K562 (cell line): ENCODE measurements around the gene LTBP4. TPM values are rescaled to one million over a fixed set of nuclear protein-coding genes. Genes with fewer than 3 reads are reported as not detected.

Experiments used
- ARID4B ChIP-seq: sonication (generic); formaldehyde crosslinking; IDR thresholded peaks from 2 replicates; pipeline ENCODE4 v1.8.0; 2022; ENCODE audit warnings: mild to moderate bottlenecking, missing genetic modification reagents
- CGGBP1 ChIP-seq: fragments of 250-450 bp; sonication (Bioruptor Pico); IDR thresholded peaks from 2 replicates; pipeline ENCODE4 v1.9.0; 2021; ENCODE audit warnings: mild to moderate bottlenecking
- DMBX1 ChIP-seq: fragments of 250-450 bp; sonication (Bioruptor Pico); IDR thresholded peaks from 2 replicates; pipeline ENCODE4 v1.8.0; 2022; ENCODE audit warnings: inconsistent platforms, mild to moderate bottlenecking, moderate library complexity, borderline replicate concordance
- E2F6 ChIP-seq, 2 experiments: IDR thresholded peaks; 2 replicates each; pipeline ENCODE4 v1.6.1; 2011; ENCODE audit warnings: borderline replicate concordance in 1 of 2, control low read depth in 1 of 2, low read depth in 1 of 2, low read length in 1 of 2, mild to moderate bottlenecking in 1 of 2, mixed read lengths in 1 of 2, moderate library complexity in 1 of 2; ENCODE audit not compliant: insufficient read depth in 1 of 2, insufficient read length in 1 of 2, poor library complexity in 1 of 2, severe bottlenecking in 1 of 2; ENCODE audit errors: extremely low read depth in 1 of 2
- ETV6 ChIP-seq, 3 experiments: fragments of 150-350 bp in 1 of 3; sonication (generic) in 1 of 3; formaldehyde crosslinking in 1 of 3; IDR thresholded peaks; 2 replicates each; pipeline versions ENCODE4 v1.6.1 to v1.8.0; 2014 to 2022; ENCODE audit warnings: borderline replicate concordance in 2 of 3, low read depth in 2 of 3, antibody characterized with exemption in 1 of 3, low read length in 1 of 3, mild to moderate bottlenecking in 1 of 3, missing genetic modification reagents in 1 of 3
- GMEB1 ChIP-seq: fragments of 250-450 bp; sonication (Bioruptor Pico); IDR thresholded peaks from 2 replicates; pipeline ENCODE4 v1.4.0; 2020; ENCODE audit warnings: mild to moderate bottlenecking
- HNRNPLL ChIP-seq: fragments of 200-400 bp; formaldehyde crosslinking; IDR thresholded peaks from 2 replicates; pipeline ENCODE4 v1.6.1; 2017; ENCODE audit warnings: low read length, low read depth, mild to moderate bottlenecking; ENCODE audit not compliant: poor library complexity, severe bottlenecking
- KAT8 ChIP-seq: fragments of 450-650 bp; IDR thresholded peaks from 2 replicates; pipeline ENCODE4 v1.6.1; 2016; ENCODE audit warnings: low read depth, mild to moderate bottlenecking
- MCM5 ChIP-seq: fragments of 450-650 bp; IDR thresholded peaks from 2 replicates; pipeline ENCODE4 v1.6.1; 2016; ENCODE audit warnings: low read depth
- RAD21 ChIP-seq, 2 experiments: fragments of 250-450 bp in 1 of 2; fragments of 450-650 bp in 1 of 2; sonication (Bioruptor Pico) in 1 of 2; formaldehyde crosslinking in 1 of 2; IDR thresholded peaks in 1 of 2; conservative IDR thresholded peaks in 1 of 2; 2 replicates each; pipeline versions ENCODE4 v1.4.0 to v1.8.0; 2020 to 2022; ENCODE audit warnings: mild to moderate bottlenecking in 2 of 2, moderate library complexity in 1 of 2
- RFX5 ChIP-seq: IDR thresholded peaks from 2 replicates; pipeline ENCODE4 v1.6.1; 2011; ENCODE audit warnings: low read depth, mild to moderate bottlenecking, improper control_type of control experiment, low read length
- RNF2 ChIP-seq: sonication (generic); IDR thresholded peaks from 2 replicates; pipeline ENCODE4 v1.6.1; 2016
- SNIP1 ChIP-seq: fragments of 450-650 bp; IDR thresholded peaks from 2 replicates; pipeline ENCODE4 v1.7.1; 2017; ENCODE audit warnings: low read depth, mild to moderate bottlenecking
- ZC3H8 ChIP-seq: fragments of 450-650 bp; IDR thresholded peaks from 2 replicates; pipeline ENCODE4 v1.6.1; 2017
- ZNF212 ChIP-seq: fragments of 450-650 bp; formaldehyde crosslinking; IDR thresholded peaks from 2 replicates; pipeline ENCODE4 v1.4.0; 2020; ENCODE audit warnings: mild to moderate bottlenecking
- ZNF740 ChIP-seq, 3 experiments: fragments of 200-800 bp in 1 of 3; sonication (Bioruptor generic) in 1 of 3; sonication (generic) in 1 of 3; formaldehyde crosslinking in 1 of 3; IDR thresholded peaks; 2 replicates each; pipeline versions ENCODE4 v1.6.1 to v1.8.0; 2016 to 2022; ENCODE audit warnings: mild to moderate bottlenecking in 2 of 3, missing compliant biosample characterization in 2 of 3, missing genetic modification characterization in 2 of 3, missing genetic modification reagents in 1 of 3
- ZNF766 ChIP-seq: fragments of 200-800 bp; sonication (Bioruptor generic); conservative IDR thresholded peaks from 2 replicates; pipeline ENCODE4 v1.6.1; 2016; ENCODE audit warnings: missing genetic modification characterization, missing compliant biosample characterization
- polyA plus RNA-seq, 8 experiments: library from polyadenylated mRNA; depleted of rRNA in 4 of 8; stranded (reverse) in 5 of 8; unstranded in 3 of 8; fragments of >200 nt; fragmentation: Nextera tagmentation in 2 of 8; fragmentation: Illumina TruSeq in 1 of 8; extraction: Ambion mirVana in 2 of 8; extraction: Trizol in 1 of 8; gene quantifications; 2 replicates each; pipeline versions ENCODE4 v1.2.1 to v1.2.3, GENCODE V29; 2011 to 2014; ENCODE audit warnings: inconsistent platforms in 1 of 8, missing spikeins in 1 of 8
- total RNA-seq, 7 experiments: library from RNA; depleted of rRNA in 6 of 7; stranded (reverse); fragments of >200 nt in 6 of 7; fragmentation: Illumina TruSeq in 2 of 7; extraction: Trizol in 2 of 7; gene quantifications; 2 replicates each; pipeline versions ENCODE4 v1.2.1 to v1.2.3, GENCODE V29; 2011 to 2021; ENCODE audit warnings: low replicate concordance in 1 of 7

Gene LTBP4
- total and polyA plus RNA-seq, 9 of the 15 experiments (the other 6 are each of a cell fraction or from before 2014, with no cell fraction given): 0.35 to 160 (median 31.6) TPM

GRCh38 chr19:40609561-40610395 is 8.6 kb downstream of the LTBP4 start (continued):
- no peak for TF ChIP-seq ARID4B (CRISPR knock-in tag)
- no peak for TF ChIP-seq ZNF740 (CRISPR knock-in tag; IDR thresholded peaks at IDR 0.05)
- TF ChIP-seq ZNF740 (tag; IDR thresholded peaks at IDR 0.05): no peak
- TF ChIP-seq ZNF212 (CRISPR knock-in tag): no peak
- no peak for TF ChIP-seq RNF2
- TF ChIP-seq SNIP1: no peak
- TF ChIP-seq CGGBP1 (CRISPR knock-in tag): no peak
- TF ChIP-seq RFX5: no peak
- peak in 1 of 2 experiments; percentile 62 for TF ChIP-seq E2F6 (IDR thresholded peaks at IDR 0.05; ENCODE audit: borderline replicate concordance in 1 of 2, extremely low read depth in 1 of 2, insufficient read depth in 1 of 2, insufficient read length in 1 of 2, low read depth in 1 of 2, low read length in 1 of 2, poor library complexity in 1 of 2, severe bottlenecking in 1 of 2)
- no peak for TF ChIP-seq ZNF766
- no peak for TF ChIP-seq ZC3H8
- TF ChIP-seq DMBX1 (CRISPR knock-in tag): no peak
- no peak for TF ChIP-seq HNRNPLL
- TF ChIP-seq ETV6 (IDR thresholded peaks at IDR 0.05; ENCODE audit: borderline replicate concordance in 1 of 2, low read depth in 2 of 2, low read length in 1 of 2): no peak
- TF ChIP-seq ETV6 (CRISPR knock-in tag; IDR thresholded peaks at IDR 0.05; ENCODE audit: borderline replicate concordance): no peak
- no peak for TF ChIP-seq GMEB1
- no peak for TF ChIP-seq MCM5
- TF ChIP-seq KAT8: no peak
- no peak for TF ChIP-seq RAD21 (CRISPR knock-in tag; conservative IDR thresholded peaks at IDR 0.05 in 1 of 2, IDR thresholded peaks at IDR 0.05 in 1 of 2)
